RWPE2 (cell line): Measurements from ENCODE around the gene LRP11.

Experiments
- ATAC-seq: fragments of 200-7000 bp; cut with Tn5 transposase; 3 replicates; pipeline ENCODE4 v1.9.1; 2021; ENCODE audit warnings: low read depth
- DNase-seq: peaks from one replicate; pipeline ENCODE4 v3.0.0-alpha.2; 2020; ENCODE audit warnings: low spot score
- H3K27ac ChIP-seq: fragments of 450-650 bp; 2 replicates; pipeline ENCODE4 v1.5.1; 2017; ENCODE audit warnings: mild to moderate bottlenecking; ENCODE audit not compliant: poor library complexity, severe bottlenecking
- H3K27me3 ChIP-seq: fragments of 250-450 bp; sonication (Bioruptor Pico); 2 replicates; pipeline ENCODE4 v1.5.1; 2021; ENCODE audit warnings: mild to moderate bottlenecking, moderate library complexity; ENCODE audit not compliant: insufficient read depth, poor library complexity, severe bottlenecking
- H3K36me3 ChIP-seq: fragments of 250-450 bp; sonication (Bioruptor Pico); 2 replicates; pipeline ENCODE4 v1.5.1; 2020; ENCODE audit warnings: low read depth, mild to moderate bottlenecking, moderate library complexity
- H3K4me1 ChIP-seq: fragments of 250-450 bp; sonication (Bioruptor Pico); 2 replicates; pipeline ENCODE4 v1.5.1; 2021; ENCODE audit warnings: mild to moderate bottlenecking, moderate library complexity; ENCODE audit not compliant: insufficient read depth, poor library complexity, severe bottlenecking
- H3K4me3 ChIP-seq: fragments of 250-450 bp; sonication (Bioruptor Pico); 2 replicates; pipeline ENCODE4 v1.5.1; 2021; ENCODE audit warnings: mild to moderate bottlenecking, moderate library complexity; ENCODE audit not compliant: severe bottlenecking
- H3K9me3 ChIP-seq: fragments of 250-450 bp; sonication (Bioruptor Pico); 2 replicates; pipeline ENCODE4 v1.5.1; 2021; ENCODE audit warnings: mild to moderate bottlenecking, moderate library complexity; ENCODE audit not compliant: severe bottlenecking
- CTCF ChIP-seq: fragments of 450-650 bp; IDR thresholded peaks from one replicate; pipeline ENCODE4 v1.5.1; 2017; ENCODE audit warnings: mild to moderate bottlenecking, moderate library complexity; ENCODE audit not compliant: poor library complexity, severe bottlenecking

LRP11 gene

DNA sequence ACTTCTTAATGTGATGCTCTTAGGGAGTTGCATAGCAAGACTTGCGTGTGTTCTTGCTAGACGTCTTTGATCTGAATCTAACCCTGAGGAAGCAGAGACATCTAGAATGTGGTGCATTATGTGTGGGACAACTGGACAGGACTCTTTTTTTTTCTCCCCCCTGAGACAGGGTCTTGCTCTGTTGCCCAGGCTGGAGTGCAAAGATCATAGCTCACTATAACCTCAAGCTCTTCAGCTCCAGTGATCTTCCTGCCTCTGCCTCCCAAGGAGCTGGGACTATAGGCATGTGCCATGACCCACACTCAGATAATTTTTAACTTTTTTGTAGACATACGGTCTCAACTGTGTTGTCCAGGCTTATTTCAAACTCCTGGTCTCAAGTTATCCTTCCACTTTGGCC, 80.6 kb downstream of the LRP11 start:
- Histone ChIP-seq H3K27ac (no peak overlapping the region), H3K4me1 (no peaks in the 10 kb centered on the region), H3K27me3 (no peaks in the 10 kb centered on the region), H3K36me3 (peaks cover 52% of the 10 kb centered on the region), H3K4me3 (no peak overlapping the region), H3K9me3 (no peaks in the 10 kb centered on the region)
- DNase-seq (no peak), ATAC-seq (no peak)
- no peak for TF ChIP-seq CTCF

DNA sequence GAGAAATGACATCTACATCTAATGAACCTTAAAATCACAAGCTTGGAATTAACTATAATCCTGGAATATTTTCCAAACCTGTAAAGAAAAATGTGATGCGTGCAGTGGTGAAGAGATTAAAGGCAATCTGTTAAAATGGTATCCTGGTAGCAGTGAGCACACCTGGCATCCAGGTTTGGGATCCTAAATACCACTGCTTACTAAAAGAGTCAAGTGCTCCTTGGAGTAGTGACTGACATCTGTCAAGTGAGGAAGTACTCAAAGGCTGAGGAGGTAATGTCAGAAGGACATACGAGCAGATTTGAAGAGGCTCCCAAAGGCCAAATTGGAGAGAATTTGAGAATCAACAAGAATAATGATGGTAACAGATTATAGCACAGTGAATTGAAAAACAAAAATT, 81.8 kb downstream of the LRP11 start:
- H3K9me3 ChIP-seq = no peaks in the 10 kb centered on the region
- H3K4me1 ChIP-seq = no peaks in the 10 kb centered on the region
- H3K4me3 ChIP-seq = no peak overlapping the region
- H3K27ac ChIP-seq = no peak overlapping the region
- no peak for TF ChIP-seq CTCF
- DNase-seq (no peak), ATAC-seq (no peak)
- no peaks in the 10 kb centered on the region for H3K27me3 ChIP-seq
- H3K36me3 ChIP-seq = peaks cover 55% of the 10 kb centered on the region

GRCh38 chr6:149781715-149782114, 82.4 kb downstream of the LRP11 start:
- H3K9me3 ChIP-seq = no peaks in the 10 kb centered on the region
- DNase-seq (no peak), ATAC-seq (no peak)
- no peak overlapping the region for H3K27ac ChIP-seq
- no peak for TF ChIP-seq CTCF
- no peak overlapping the region for H3K4me3 ChIP-seq
- no peaks in the 10 kb centered on the region for H3K4me1 ChIP-seq
- peaks cover 62% of the 10 kb centered on the region for H3K36me3 ChIP-seq
- no peaks in the 10 kb centered on the region for H3K27me3 ChIP-seq

GRCh38 chr6:149779644-149779963, 84.6 kb downstream of the LRP11 start:
- DNase-seq = no peak
- Histone ChIP-seq H3K4me3 (no peak overlapping the region), H3K27me3 (no peaks in the 10 kb centered on the region), H3K27ac (no peak overlapping the region), H3K9me3 (no peaks in the 10 kb centered on the region), H3K36me3 (peaks cover 78% of the 10 kb centered on the region), H3K4me1 (no peaks in the 10 kb centered on the region)
- no peak for TF ChIP-seq CTCF
- ATAC-seq = no peak

DNA sequence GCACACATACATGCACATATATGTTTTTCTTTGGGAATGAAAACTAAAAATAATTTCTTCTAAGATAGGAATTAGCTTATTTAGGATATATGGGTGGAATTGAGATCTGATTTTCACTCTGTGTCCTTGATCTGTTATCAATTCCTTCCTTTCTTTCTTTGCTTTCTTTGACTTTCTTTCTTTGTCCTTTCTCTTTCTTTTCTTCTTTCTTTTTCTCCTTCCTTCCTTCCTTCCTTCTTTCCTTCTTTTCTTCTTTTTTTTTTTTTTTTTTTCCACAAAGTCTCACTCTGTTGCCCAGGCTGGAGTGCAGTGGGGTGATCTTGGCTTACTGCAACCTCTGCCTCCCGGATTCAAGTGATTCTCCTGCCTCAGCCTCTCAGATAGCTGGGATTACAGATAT, 86.5 kb downstream of the LRP11 start:
- no peaks in the 10 kb centered on the region for H3K9me3 ChIP-seq
- DNase-seq = no peak
- no peak for ATAC-seq
- TF ChIP-seq CTCF = no peak
- H3K4me3 ChIP-seq = no peak overlapping the region
- no peaks in the 10 kb centered on the region for H3K27me3 ChIP-seq
- H3K27ac ChIP-seq = no peak overlapping the region
- no peaks in the 10 kb centered on the region for H3K4me1 ChIP-seq
- H3K36me3 ChIP-seq = peaks cover 75% of the 10 kb centered on the region
